ENCODE measurements around the gene KIFC1.

Gene KIFC1

GRCh38 chr6:33412140-33413009 lies 20.8 kb downstream of the KIFC1 start:
- DNase-seq, result no peak

GRCh38 chr6:33413241-33414120 lies 21.9 kb downstream of the KIFC1 start:
- no peak for DNase-seq

DNA sequence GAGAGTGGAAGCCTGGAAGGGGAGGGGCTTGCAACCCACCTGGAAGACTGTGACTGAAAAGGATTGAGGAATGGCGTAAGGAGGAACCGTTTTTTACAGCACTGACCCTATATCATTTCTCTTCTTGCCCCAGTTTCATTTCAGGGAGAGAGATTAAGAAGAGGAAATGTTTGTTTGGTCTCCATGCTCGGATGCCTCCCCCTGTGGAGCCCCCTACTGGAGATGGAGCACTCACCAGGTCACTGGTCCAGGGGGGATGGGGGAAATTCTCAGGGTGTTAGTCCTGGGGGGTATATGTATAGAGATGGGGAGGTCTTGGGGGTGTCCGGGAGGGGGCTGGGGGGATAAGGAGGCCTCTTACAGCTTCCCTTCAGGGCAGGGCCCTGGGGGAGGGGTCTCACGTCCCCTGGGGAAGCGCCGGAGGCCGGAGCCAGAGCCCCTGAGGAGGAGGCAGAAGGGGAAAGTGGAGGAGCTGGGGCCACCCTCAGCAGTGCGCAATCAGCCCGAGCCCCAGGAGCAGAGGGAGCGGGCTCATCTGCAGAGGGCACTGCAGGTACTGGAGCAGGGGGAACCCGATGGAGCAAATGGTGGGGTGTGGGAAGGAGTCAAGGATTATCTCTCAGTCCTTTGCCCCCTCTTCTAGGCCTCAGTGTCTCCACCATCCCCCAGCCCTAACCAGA lies 23.1 kb downstream of the KIFC1 start:
- DNase-seq, result no peak

DNA sequence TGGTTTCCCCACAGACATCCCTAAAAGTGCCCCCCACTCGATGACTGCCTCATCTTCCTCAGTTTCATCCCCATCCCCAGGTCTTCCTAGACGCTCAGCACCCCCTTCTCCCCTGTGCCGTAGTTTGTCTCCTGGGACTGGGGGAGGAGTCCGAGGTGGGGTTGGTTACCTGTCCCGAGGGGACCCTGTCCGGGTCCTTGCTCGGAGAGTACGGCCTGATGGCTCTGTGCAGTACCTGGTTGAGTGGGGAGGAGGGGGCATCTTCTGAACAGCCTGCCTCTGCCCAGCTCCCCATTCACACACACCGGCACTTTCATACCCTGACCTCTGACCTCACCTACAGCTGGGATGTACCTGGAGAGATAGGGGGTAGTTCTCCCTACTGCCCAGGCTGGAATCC lies 24.2 kb downstream of the KIFC1 start:
- no peak for DNase-seq

DNA sequence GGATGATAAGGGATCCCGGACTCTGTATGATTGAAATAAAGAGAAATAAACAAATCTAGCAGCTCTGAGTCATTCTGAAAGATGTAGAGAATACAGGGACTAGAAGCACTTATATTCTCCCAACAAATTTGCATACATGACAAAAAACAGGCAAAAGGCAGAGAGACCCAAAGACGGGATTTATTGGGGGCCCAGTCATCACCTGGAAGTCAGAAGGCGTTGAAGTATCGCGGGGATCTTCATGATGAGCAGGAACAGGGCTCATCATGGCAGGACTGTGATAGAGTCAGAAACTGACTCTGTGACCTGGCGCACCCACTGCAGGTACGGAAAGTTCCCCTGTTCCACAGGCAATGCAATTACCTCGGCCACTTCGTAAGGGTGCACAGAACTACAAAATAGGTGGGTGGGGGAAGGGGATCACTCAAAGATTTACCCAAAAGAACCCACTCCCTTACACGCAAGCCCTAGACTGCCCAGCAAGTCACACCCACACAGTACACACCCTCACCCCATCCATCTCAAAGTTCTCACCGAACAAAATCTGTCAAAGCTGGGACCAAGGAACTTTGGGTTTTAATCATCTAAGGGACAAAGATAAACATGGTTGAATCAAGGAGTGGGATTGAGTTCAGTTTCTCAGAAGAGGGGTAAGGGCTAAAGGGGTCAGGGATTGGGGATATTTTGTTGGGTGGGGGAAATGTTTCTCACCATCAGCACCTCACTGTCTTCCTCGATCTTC lies 24.9 kb downstream of the KIFC1 start:
- DNase-seq, result no peak

DNA sequence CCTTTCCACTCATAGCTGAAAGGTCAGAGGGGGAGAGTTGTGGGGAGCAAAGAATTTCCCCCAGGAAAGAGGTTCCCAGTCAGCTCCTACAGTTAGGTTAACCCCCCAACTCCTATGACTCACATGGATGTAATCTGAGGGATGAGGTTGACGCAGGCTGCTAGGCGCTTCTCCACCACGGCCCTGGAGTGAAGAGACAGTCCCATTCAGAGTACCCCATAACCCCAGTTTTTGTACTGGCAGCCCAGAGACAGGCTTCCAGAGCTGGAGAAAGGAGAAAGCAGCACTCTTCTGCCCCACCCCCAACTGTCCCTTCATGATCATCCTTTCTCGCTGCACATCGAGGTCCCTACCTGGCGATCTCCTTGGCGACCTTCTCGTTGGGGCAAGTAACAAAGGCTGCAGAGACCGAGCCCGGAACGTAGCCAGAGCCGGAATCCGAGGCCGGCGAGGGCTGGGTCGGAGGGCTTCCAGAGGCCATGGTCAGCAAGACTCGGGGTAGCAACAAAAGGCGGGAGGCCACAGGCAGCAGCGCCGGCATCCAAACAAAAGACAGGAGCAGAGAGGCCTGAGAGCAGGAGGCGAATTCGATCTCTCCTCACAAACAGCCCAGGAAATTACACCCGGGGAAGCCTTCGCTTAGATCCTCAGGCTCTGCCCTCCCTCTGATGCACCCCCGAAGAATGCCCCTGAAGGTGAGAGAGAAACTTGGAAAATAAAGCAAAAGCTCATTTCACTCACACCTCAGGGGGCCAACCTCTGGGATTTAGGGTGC lies 25.7 kb downstream of the KIFC1 start:
- DNase-seq, result no peak

DNA sequence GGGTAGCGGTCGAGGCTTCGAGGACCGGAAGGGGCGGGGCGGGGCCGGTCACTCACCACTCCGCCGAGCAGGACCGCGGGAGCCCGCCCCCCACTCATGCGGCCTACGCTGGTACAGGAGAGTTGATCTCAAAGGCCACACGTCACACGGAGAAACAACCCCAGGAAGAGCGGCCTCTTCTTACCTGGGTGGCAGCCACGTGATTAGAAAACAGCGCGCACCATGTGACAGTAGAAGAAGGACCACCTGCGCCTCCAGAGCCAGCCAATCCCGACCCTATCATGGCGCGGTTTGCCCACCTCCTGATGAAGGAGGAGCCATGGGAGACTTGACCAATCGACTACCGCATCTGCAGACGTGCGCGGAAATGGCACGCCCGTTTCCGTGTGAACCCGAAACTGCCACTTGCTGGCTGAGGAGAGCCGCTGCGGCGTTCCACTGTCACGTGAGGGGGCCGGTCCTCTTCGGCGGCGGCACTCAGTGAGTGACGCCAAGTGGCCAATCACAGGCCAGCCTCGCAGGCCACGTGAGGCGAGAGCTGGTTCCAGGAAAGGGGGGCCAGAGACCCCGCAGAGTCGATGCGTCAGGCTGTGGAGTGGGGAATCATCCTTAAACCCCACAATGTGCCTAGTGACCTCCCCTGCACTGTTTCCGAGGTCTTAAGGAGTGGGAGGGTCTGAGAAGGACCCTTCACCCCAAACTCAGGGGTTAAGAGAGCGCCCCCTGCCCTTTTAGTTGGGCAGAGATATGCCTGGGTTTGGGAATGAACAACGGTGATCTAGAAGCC lies 26.5 kb downstream of the KIFC1 start, which contains the start of gene CUTA:
Gene CUTA (minus strand): TSS at position 205 of the 787 bp plus-strand sequence. CDS start 107 bp downstream, at position 98.
- DNase-seq, result peak; percentile 96

GRCh38 chr6:33418690-33419291 lies 27.2 kb downstream of the KIFC1 start:
- DNase-seq, result no peak

DNA sequence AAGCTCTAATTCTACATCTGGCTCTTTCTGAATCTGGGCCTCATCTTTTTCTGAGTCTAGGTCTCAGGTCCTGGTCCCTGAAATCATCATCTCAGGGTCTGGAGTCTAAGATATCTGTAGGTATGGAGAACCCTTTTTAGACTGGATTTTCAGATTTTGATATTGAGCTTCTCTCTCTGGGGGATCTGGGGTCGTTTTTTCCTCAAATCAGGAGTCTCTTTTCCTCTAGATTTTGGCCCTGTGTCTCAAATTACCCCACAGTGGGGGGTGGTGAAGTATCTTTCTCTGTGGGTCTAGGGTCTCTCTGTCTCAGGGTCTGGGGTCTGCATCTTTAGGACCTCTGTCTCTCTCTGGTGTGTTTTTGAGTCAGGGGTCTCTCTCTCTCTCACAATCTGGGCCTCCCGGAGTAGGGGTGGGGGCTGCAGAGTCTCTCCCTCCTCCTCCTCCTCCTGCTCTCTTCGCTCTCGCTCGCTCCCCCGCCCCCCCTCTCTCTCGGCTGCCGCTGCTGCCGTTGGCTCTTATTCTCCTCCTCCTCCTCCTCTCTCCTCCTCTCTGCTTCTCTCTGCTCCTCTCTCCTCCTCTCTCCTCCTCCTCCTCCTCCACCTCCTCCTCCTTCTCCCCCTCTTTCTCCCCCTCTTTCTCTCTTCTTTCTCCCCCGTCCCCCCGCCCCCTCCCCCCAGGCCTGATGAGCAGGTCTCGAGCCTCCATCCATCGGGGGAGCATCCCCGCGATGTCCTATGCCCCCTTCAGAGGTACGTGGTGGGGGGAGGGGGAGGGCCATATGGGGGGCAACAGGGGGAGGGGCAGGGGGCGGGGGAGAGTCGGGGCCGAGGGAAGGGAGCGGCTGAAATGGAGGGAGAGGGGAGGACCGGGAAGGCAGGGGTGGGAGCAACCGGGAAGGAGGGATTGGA lies 28.2 kb downstream of the KIFC1 start, which contains the start of gene SYNGAP1:
Gene SYNGAP1 (plus strand): TSS at position 486 of the 911 bp plus-strand sequence. CDS start 200 bp downstream, at position 686.
- no peak for DNase-seq

GRCh38 chr6:33420491-33421343 lies 29.1 kb downstream of the KIFC1 start:
- no peak for DNase-seq

DNA sequence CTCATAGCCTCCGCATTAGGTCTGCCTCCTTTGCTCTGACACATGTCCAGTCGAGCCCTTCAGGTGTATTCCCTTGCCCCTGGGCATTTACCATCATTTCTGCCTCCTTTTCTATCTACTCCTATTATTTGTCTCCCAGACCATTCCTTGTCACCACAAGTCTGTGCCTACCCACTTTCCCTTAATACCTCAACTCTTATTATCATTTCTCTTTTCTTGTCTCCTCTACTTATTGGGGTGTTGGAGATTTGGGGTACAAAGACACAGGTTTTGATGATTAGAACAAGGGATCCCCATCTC lies 29.7 kb downstream of the KIFC1 start:
- no peak for DNase-seq

GRCh38 chr6:33423777-33424176 lies 32.2 kb downstream of the KIFC1 start:
- DNase-seq, result no peak

- DNase-seq, result no peak
These were observed 33.4 kb downstream of the KIFC1 start for GRCh38 chr6:33424855-33425667.

DNA sequence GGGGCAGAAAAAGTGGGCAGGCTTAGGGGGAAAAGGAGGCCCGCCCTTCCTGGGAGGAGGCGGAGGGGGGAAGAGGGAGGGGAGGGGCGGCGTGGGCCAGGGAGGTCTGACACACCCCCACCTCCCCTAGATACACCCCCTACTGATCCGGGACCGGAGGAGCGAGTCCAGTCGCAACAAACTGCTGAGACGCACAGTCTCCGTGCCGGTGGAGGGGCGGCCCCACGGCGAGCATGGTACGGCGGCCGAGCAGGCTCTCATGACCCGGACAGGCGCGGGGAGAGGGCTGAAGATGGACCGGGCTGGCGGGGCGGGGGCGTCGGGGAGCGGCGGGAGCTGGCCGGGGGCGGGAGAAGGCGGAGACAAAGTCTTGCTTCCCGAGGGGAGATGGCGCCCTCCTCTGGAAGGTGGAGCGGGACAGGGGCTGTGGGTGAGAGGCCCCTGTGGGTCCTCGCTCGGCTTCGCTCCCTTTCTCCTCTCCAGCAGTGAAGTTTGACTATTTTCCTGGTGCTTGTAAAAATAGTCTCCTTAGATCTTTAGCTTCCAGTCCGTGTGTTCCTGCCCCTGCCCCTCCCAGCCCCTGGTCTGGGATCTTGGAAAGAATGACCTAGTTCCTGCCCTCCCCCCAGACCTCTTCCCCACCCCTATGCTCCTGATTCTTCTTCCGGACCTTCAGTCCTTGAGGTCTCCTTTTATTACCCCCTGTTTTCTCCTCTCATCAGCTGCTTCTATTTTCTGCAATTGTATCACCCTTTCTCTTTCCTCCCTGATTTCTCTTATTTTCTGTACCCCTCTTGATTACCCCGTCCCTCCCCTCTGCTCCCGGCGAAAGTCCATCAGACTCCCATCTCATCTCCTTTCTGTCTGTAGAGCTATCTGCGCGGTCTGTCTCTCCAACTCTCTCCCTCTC lies 34.3 kb downstream of the KIFC1 start:
- no peak for DNase-seq

DNA sequence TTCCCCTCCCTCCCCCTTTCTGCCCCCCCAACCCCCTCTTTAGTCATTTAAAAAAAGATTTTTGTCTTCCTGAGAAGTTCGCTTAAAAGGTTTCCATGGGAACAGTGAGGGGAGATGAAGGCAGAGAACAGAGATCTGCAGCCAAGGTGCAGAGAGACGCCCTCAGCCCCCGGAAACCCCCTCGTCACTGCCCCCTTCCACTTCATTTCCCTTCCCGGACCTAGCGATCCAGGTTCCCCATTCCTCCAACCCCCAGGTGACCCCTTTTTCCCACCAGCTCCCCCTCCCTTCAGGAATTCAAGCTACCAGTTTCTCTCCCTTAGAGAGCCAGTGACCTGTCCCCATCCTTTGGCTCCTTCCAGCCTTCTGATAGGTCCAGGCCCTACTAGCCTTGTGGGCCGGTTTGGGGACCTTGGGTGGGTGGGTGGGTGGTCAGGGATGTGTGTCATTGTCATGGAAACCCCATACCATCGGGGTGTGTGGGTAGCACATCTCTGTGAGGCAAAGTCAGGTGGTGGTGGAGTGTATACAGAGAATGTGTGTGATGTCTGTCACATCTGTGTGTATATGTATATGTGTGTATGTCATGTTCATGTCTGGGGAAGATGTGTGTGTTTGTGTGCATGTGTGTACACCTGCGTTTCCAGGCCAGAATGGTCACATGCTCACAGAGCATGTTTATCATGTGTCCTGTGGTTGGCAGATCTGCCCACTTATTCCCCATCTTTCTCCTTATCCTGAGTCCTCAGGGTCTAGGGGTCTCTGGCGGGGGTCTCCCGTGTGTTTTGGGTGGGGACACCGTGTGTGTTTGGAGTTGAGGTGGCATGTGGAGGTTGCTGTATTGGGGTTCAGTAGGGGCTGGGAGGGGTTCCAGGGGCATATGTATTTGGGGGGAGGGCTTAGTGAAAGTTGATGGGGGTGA lies 35.2 kb downstream of the KIFC1 start:
- no peak for DNase-seq
